Transverse colon (tissue), 4 donors: Measurements from ENCODE around the gene PPP4R2. TPM values are rescaled to one million over a fixed set of nuclear protein-coding genes. Genes with fewer than 3 reads are reported as not detected.

Source experiments
- DNase-seq: peaks from one replicate; pipeline ENCODE4 v3.0.0-alpha.2; 2019
- H3K27ac ChIP-seq, 4 donors: fragments of 200-600 bp; sonication (generic); 2 replicates each; pipeline ENCODE4 v1.5.1; 2016 to 2018; ENCODE audit warnings: inconsistent platforms in 4 of 4
- H3K27me3 ChIP-seq: fragments of 200-600 bp; sonication (generic); 2 replicates; pipeline ENCODE4 v1.5.1; 2017; ENCODE audit warnings: inconsistent platforms
- H3K36me3 ChIP-seq, 4 donors: fragments of 200-600 bp; sonication (generic); 2 replicates each; pipeline ENCODE4 v1.5.1; 2017 to 2019; ENCODE audit warnings: inconsistent platforms in 4 of 4
- H3K4me1 ChIP-seq, 4 donors: fragments of 200-600 bp; sonication (generic); 2 replicates each; pipeline ENCODE4 v1.5.1; 2017 to 2020; ENCODE audit warnings: inconsistent platforms in 4 of 4
- H3K4me3 ChIP-seq, 4 donors: fragments of 200-600 bp; sonication (generic); 1 replicate in 1 of 4; 2 replicates in 3 of 4; pipeline versions ENCODE4 v1.5.1 to v1.6.1; 2017 to 2019; ENCODE audit warnings: inconsistent platforms in 4 of 4
- H3K9me3 ChIP-seq, 2 donors: fragments of 200-600 bp; sonication (generic); 2 replicates each; pipeline ENCODE4 v1.5.1; 2017 to 2019; ENCODE audit warnings: inconsistent platforms in 2 of 2
- EP300 ChIP-seq: sonication (generic); formaldehyde crosslinking; IDR thresholded peaks from one replicate; pipeline ENCODE4 v1.6.1; 2017; ENCODE audit warnings: antibody characterized with exemption, low read depth
- POLR2A ChIP-seq: fragments of 450-650 bp; IDR thresholded peaks from one replicate; pipeline ENCODE4 v1.6.1; 2016; ENCODE audit warnings: antibody characterized with exemption, mild to moderate bottlenecking, moderate library complexity
- POLR2AphosphoS5 ChIP-seq, 3 donors: sonication (generic); formaldehyde crosslinking; IDR thresholded peaks; one replicate each; pipeline ENCODE4 v1.6.1; 2016; ENCODE audit warnings: antibody characterized with exemption in 3 of 3
- WGBS, 2 donors: methylation state at CpG; one replicate each; pipeline ENCODE4 v1.1.5; 2018; ENCODE audit warnings: low coverage in 1 of 2; 5-methylcytosine and 5-hydroxymethylcytosine counted together
- in situ Hi-C, 4 donors: fragments of 200-750 bp; cut with MboI; loops; one replicate each; pipeline versions ENCODE4 v1.15.0 to v1.15.1; 2017; ENCODE audit warnings: low sequenced_read_pairs in 3 of 4, low pct_ligation_motif_present in 1 of 4, low pct_unique_long_range_greater_than_20kb in 1 of 4
- intact Hi-C: fragments of 100-400 bp; cut with DNase I; formaldehyde crosslinking; loops from one replicate; pipeline ENCODE4 v1.15.1; 2023; ENCODE audit warnings: low total_unique reads
- small RNA-seq, 4 donors: library from RNA; depleted of rRNA; stranded (forward); fragments of <200 nt; gene quantifications; one replicate each; pipeline ENCODE3, GENCODE V24; 2016
- total RNA-seq, 4 donors: library from RNA; depleted of rRNA; stranded (reverse); fragments of >200 nt; gene quantifications; one replicate each; pipeline ENCODE4 v1.1.0, GENCODE V29; 2016
- TF ChIP-seq, protein P1 (sequence below), 5 experiments: fragments of 200-600 bp in 3 of 5; fragments of 450-650 bp in 2 of 5; sonication (generic) in 3 of 5; IDR thresholded peaks; 1 replicate in 2 of 5; 2 replicates in 3 of 5; pipeline ENCODE4 v1.5.1; 2016 to 2017; ENCODE audit warnings: antibody characterized with exemption in 5 of 5, inconsistent platforms in 3 of 5, mild to moderate bottlenecking in 2 of 5, moderate library complexity in 1 of 5

Gene PPP4R2
- total RNA-seq, 4 donors from 2014 or later = 14.5 to 55.6 (median 36.9) TPM

DNA sequence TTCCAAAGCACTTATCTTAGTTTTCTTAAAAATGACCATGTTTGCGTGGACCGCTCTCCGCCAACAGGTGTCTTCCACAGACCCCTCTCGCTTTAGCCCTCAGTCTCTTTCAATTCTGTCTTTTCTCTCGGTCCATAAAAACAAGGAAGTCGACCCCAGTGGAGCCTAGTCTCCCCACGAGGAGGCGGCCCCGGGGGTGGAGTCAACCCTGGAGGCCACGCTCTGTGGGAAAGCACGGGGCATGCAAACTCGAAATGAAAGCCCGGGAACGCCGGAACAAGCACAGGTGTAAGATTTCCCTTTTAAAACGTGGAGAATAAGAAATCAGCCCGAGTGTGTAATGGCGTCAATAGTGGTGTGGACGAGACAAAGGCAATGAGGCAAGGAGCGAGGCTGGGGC, 113.9 kb downstream of the PPP4R2 start:
- no peaks in the 10 kb centered on the region for H3K36me3 ChIP-seq
- whole genome bisulfite sequencing, 2 donors = 84 to 94% methylated on average over 5 to 20 of the region's 20 CpGs
- H3K27ac ChIP-seq = no peak overlapping the region
- intact Hi-C loops = no loop called here
- no peak overlapping the region for H3K4me3 ChIP-seq
- no peaks in the 10 kb centered on the region for H3K9me3 ChIP-seq
- no peak for DNase-seq
- in situ Hi-C loops = loop anchor here (25.0 kb wide), 3 partner anchors 102 to 752 kb away; no protein-coding TSS in a partner anchor
- H3K4me1 ChIP-seq = no peaks in the 10 kb centered on the region
- no peaks in the 10 kb centered on the region for H3K27me3 ChIP-seq
- no peak for TF ChIP-seq POLR2A
- no peak for TF ChIP-seq EP300
- no peak for TF ChIP-seq POLR2AphosphoS5 (IDR thresholded peaks at IDR 0.05)
- TF ChIP-seq, protein P1, sequence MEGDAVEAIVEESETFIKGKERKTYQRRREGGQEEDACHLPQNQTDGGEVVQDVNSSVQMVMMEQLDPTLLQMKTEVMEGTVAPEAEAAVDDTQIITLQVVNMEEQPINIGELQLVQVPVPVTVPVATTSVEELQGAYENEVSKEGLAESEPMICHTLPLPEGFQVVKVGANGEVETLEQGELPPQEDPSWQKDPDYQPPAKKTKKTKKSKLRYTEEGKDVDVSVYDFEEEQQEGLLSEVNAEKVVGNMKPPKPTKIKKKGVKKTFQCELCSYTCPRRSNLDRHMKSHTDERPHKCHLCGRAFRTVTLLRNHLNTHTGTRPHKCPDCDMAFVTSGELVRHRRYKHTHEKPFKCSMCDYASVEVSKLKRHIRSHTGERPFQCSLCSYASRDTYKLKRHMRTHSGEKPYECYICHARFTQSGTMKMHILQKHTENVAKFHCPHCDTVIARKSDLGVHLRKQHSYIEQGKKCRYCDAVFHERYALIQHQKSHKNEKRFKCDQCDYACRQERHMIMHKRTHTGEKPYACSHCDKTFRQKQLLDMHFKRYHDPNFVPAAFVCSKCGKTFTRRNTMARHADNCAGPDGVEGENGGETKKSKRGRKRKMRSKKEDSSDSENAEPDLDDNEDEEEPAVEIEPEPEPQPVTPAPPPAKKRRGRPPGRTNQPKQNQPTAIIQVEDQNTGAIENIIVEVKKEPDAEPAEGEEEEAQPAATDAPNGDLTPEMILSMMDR (IDR thresholded peaks at IDR 0.05) = no peak

DNA sequence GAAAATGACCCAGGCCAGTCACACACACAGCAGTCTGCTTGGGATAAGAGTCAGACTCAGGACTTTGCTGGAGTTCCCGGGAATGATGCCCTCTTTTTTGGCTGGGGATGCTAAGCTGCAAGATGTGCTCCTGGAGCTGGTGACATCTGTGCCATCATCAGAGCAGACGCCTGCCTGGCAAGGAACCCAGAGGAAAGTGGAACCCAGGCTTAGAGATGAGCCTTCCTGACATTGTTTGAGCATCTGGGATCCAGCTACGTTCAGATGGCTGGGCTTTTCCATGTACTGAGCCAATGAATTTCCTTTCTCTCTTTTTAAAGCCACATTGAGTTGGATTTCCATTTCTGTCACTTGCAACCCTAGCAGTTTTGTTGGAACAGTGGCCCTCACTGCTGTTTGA, 118.1 kb downstream of the PPP4R2 start:
- H3K9me3 ChIP-seq = no peaks in the 10 kb centered on the region
- H3K36me3 ChIP-seq = no peaks in the 10 kb centered on the region
- TF ChIP-seq POLR2A = no peak
- no peak for TF ChIP-seq POLR2AphosphoS5 (IDR thresholded peaks at IDR 0.05)
- intact Hi-C loops (no loop called here), in situ Hi-C loops (loop anchor here (25.0 kb wide), 3 partner anchors 98 to 748 kb away; no protein-coding TSS in a partner anchor)
- no peaks in the 10 kb centered on the region for H3K27me3 ChIP-seq
- no peak overlapping the region for H3K27ac ChIP-seq
- no peak overlapping the region for H3K4me3 ChIP-seq
- DNase-seq = no peak
- no peaks in the 10 kb centered on the region for H3K4me1 ChIP-seq
- WGBS, 2 donors = 63 to 81% methylated on average over 2 to 3 of the region's 3 CpGs

DNA sequence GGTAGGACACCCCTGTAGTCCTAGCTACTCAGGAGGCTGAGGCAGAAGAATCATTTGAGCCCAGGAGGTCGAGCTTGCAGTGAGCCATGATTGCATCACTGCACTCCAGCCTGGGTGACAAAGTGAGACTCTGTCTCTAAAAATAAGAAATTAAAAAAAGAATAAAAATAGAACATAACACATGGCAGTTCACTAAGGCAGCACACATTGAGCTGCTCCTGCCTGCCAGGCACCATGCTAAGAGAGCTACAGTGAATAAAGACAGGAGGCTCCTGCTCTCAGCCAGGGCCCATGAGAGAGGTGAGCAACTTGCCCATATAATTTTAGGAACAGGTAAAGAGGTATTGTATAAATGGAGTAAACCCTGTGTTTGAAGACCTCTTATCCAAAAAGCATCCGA, 119.2 kb downstream of the PPP4R2 start:
- Histone ChIP-seq H3K9me3 (no peaks in the 10 kb centered on the region), H3K4me1 (no peaks in the 10 kb centered on the region), H3K4me3 (no peak overlapping the region), H3K27ac (no peak overlapping the region), H3K36me3 (no peaks in the 10 kb centered on the region), H3K27me3 (no peaks in the 10 kb centered on the region)
- WGBS, 2 donors = 67 to 80% methylated on average over 1 to 2 of the region's 2 CpGs
- in situ Hi-C loops (loop anchor here (25.0 kb wide), 3 partner anchors 96 to 746 kb away; no protein-coding TSS in a partner anchor), intact Hi-C loops (no loop called here)
- DNase-seq = no peak
- TF ChIP-seq EP300 (no peak), POLR2A (no peak), POLR2AphosphoS5 (IDR thresholded peaks at IDR 0.05) (no peak)
- TF ChIP-seq, protein P1 (IDR thresholded peaks at IDR 0.05) = no peak

Small RNAs within 50 kb of the gene (small RNA-seq; reads per million reads assigned to genes)
- gene RNU2-64P (0 to 0.14 (median 0) reads per million in 4 donors), gene RNU6-557P (0 reads per million in 4 donors), gene RNU7-19P (0 to 0.14 (median 0.06) reads per million in 4 donors)

Other genes starting within 250 kb of the PPP4R2 start
- 10 to 100 TPM in 3 of 4 donors, 1 to 10 TPM in 1; 4.9 to 21.3 (median 13.1) TPM for gene SHQ1, start 148.4 kb upstream of the PPP4R2 start, total RNA-seq
- 10 to 100 TPM in 2 of 4 donors, 1 to 10 TPM in 2; 1.5 to 12.5 (median 7.5) TPM for gene GXYLT2, start 108.8 kb upstream of the PPP4R2 start, total RNA-seq
- gene EBLN2, start 64.8 kb downstream of the PPP4R2 start, total RNA-seq = 10 to 100 TPM in 3 of 4 donors, 1 to 10 TPM in 1; 4.5 to 19.4 (median 13.7) TPM